Adipose tissue (tissue), 3 donors: ENCODE measurements around the gene SEPTIN7. TPM values are rescaled to one million over a fixed set of nuclear protein-coding genes. Genes with fewer than 3 reads are reported as not detected.

Experiments
- H3K27ac ChIP-seq: one replicate; pipeline ENCODE4 v1.5.1; 2013; ENCODE audit warnings: low read depth, low read length
- WGBS, 3 donors: extraction: QIAGEN DNeasy Blood & Tissue Kit; methylation state at CpG; one replicate each; pipeline ENCODE4 v1.1.7; 2013; 5-methylcytosine and 5-hydroxymethylcytosine counted together
- polyA plus RNA-seq, 3 donors: library from polyadenylated mRNA; stranded (reverse); fragments of 200-250 nt; gene quantifications; one replicate each; pipeline ENCODE4 v1.2.3, GENCODE V29; 2013
- donor health status: healthy with polysubstance abuse.
- donor health status: Bipolar disorder and iron deficiency.
- donor health status: healthy.

The SEPTIN7 gene
- polyA plus RNA-seq, 3 donors = 41.8 to 286 (median 135) TPM

DNA sequence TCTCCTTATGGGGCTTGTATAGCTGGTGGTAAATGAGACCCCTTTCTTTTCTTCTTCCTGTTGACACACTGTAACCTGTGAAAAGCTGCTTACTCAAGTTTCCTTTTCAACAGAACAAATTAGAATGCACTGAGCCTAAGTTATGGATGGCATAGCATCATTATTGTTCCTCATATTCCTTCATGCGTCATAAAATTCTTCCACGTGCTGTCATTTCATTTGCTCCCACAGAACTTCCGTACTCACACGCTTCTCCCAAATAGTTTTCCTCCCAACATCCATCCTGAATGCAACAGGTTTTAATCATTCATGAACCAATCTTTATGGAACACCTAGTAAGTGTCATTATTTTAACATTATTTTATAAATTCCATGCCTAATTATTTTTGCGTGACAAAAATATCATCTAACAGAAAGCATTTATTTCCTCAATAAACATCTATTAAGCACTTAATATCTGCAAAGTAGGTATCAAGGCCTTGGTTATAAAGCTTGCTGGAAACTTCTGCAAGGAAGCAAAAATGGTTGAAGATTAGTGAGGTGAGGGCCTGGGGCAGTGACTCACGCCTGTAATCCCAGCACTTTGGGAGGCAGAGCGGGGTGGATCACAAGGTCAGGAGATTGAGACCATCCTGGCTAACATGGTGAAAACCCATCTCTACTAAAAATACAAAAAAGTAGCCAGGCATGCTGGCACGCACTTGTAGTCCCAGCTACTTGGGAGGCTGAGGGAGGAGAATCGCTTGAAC lies 18.9 kb upstream of the SEPTIN7 start:
- 93 to 97% (median 96%) methylated on average over 9 of the region's 9 CpGs for WGBS, 3 donors
- H3K27ac ChIP-seq = no peak overlapping the region

- no peak overlapping the region for H3K27ac ChIP-seq
- 85 to 86% (median 85%) methylated on average over 3 of the region's 3 CpGs for WGBS, 3 donors
Observed at GRCh38 chr7:35784332-35784731, 16.5 kb upstream of the SEPTIN7 start.

DNA sequence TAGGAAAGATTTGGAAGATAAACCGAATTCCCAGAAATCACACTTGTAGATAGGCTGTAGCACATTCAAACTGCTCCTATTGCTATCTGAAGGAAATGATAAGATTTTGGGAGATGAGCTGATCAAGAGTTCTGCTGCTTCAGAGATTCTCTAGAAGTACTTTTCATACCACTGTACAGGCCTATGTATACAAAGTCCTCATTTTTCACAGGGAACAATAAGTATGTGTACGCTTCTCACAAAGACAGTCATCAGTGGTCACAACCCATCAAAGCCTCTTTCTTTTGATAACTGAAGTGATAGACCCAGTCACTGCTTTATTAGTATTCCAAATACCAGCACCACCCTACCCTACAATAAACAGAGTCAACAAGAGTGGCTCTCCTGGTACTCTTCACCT lies 15.6 kb upstream of the SEPTIN7 start:
- H3K27ac ChIP-seq = no peak overlapping the region
- 92 to 95% (median 93%) methylated on average over 2 of the region's 2 CpGs for WGBS, 3 donors

DNA sequence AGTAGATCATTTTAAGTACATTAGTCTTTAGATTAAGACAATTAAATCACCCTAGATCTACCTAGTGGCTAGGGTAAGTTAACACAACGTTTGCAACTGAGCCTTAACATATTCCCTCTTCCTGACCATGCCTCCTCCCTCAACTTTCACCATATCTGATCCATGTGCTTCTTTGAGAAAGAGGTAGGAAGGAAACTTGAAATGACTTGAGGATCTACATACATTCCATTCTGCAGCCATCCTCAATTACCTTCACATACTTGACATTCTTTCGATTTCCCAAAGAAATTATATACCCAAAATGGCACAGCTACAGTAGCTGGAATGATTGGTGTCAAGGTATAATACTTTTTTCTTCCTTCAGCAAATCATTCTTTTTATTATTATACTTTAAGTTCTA lies 12.9 kb upstream of the SEPTIN7 start:
- WGBS, 3 donors = 55 to 73% (median 65%) methylated on average over 2 of the region's 2 CpGs
- H3K27ac ChIP-seq = no peak overlapping the region

DNA sequence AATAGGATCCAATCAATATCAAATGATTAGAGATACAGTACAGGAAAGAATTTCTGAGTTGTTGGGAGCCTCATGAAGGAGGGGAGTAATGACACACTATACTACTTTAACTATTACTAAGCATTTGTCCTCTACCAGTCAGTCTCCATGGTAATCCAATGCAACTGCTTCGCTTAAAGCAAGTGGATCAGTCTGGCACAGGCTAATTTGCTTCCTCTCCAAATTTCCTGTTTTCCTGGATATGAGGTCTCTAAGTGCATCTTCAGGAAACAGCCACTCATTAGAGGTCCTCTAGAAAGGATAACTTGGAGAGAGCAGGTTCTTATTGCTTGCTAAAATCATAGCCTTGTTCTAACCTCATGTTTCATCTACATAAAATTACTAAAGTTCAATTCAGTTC lies 8.4 kb upstream of the SEPTIN7 start:
- H3K27ac ChIP-seq = no peak overlapping the region
- WGBS, 3 donors = 61 to 80% (median 77%) methylated on average over 1 of the region's 1 CpG

DNA sequence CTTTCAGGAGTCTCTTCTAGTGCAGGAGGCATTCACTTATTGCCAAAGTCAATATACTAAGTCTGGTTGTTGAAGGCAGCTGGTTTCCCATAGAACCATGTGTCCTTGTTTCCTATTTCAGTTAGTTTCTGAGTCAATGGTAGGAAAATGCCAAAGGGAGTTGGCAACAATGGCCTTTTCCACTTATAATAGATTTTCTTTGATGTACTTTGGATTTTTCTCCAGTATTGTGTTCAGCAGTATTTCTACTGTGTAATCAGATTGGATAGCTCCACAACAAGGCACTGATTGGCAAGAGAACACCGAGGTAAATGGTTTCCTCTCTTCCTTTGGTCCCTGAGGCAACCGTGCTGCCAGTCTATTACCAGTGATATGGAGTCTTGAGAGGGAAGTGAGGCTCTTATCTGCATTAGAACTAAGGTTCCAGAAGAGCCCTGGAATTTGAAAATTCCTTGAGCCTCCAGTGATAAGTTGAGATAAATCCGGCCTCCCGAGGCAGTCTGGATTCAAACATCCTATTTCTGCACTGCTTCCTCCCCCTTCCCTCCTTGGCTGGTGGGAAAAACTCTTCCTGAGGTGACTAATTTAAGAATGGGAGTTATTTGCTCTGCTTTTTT lies 7.9 kb upstream of the SEPTIN7 start:
- WGBS, 3 donors = 32 to 55% (median 44%) methylated on average over 4 of the region's 4 CpGs
- H3K27ac ChIP-seq = no peak overlapping the region

DNA sequence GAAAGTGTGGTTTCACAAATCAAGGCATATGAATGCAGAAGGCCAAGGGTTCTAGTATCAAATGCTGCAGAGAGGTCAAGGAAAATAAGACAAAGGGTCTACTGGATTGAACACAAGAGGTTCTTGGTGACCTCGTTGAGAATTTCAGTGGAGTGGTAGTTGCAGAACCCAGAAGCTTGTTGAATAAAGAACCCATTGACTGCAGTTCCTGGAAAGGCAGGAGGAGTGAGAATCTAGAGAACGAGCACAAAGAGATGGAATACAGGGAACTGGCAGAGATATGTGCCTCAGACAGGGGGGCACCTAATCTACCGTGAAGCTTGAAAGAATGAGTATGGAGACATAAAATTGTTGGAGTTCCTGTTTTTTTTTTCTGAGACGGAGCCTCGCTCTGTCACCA lies 3.5 kb upstream of the SEPTIN7 start:
- 88 to 97% (median 94%) methylated on average over 5 of the region's 5 CpGs for WGBS, 3 donors
- H3K27ac ChIP-seq = no peak overlapping the region

GRCh38 chr7:35799846-35800717 lies 775 bp upstream of the SEPTIN7 start:
- H3K27ac ChIP-seq = peak overlapping the region; percentile 93
- 1 to 2% (median 2%) methylated on average over 37 of the region's 37 CpGs for WGBS, 3 donors

GRCh38 chr7:35801392-35802101 lies 690 bp downstream of the SEPTIN7 start:
- peak overlapping the region; percentile 74 for H3K27ac ChIP-seq
- WGBS, 3 donors = 0% methylated on average over 42 to 70 of the region's 70 CpGs

- peak overlapping the region; percentile 74 for H3K27ac ChIP-seq
- 0 to 2% (median 1%) methylated on average over 4 of the region's 4 CpGs for WGBS, 3 donors
Observed at GRCh38 chr7:35802102-35802466, 1.2 kb downstream of the SEPTIN7 start.

- no peak overlapping the region for H3K27ac ChIP-seq
- 6 to 32% (median 14%) methylated on average over 3 of the region's 3 CpGs for WGBS, 3 donors
Observed at GRCh38 chr7:35802649-35803048, 1.8 kb downstream of the SEPTIN7 start.

GRCh38 chr7:35804231-35804970 lies 3.5 kb downstream of the SEPTIN7 start:
- H3K27ac ChIP-seq = no peak overlapping the region
- WGBS, 3 donors = 93 to 97% (median 97%) methylated on average over 10 of the region's 10 CpGs

GRCh38 chr7:35805876-35806275 lies 5.0 kb downstream of the SEPTIN7 start:
- no peak overlapping the region for H3K27ac ChIP-seq
- WGBS, 3 donors = 37 to 63% (median 40%) methylated on average over 3 of the region's 3 CpGs

DNA sequence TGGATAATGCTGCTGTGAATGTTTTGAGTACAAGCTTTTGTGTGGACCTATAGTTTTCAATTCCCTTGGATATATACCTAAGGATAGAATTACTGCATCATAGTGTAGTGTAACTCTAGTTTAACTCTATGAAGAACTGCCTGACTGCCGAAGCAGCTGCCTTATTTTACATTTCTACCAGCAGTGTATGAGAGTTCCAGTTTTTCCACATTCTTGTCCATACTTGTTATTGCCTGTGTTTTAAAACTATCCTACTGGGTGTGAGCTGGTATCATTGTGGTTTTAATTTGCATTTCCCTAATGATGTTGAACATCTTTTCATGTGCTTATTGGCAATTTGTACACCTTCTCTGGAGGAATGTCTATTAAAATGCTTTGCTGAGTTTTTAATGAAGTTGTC lies 15.7 kb downstream of the SEPTIN7 start:
- H3K27ac ChIP-seq = no peak overlapping the region
- WGBS, 3 donors = 90 to 93% (median 91%) methylated on average over 1 of the region's 1 CpG

DNA sequence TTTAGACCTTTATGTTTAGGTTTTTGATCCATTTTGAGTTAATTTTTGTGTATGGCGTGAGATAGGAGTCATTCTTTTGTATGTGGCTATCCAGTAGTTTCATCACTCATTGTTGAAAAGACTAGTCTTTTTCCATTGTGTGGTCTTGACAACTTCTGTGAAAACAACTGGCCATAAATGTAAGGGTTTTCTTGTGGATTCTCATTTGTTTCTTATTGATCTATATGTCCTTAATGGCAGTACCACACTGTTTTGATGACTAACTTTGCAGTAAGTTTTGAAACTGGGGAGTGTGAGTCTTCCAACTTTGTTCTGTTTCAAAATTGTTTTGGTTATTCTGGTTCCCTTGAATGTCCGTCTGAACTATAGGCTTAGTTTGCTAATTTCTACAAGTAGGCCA lies 16.3 kb downstream of the SEPTIN7 start:
- WGBS, 3 donors = 85 to 91% (median 91%) methylated on average over 2 of the region's 2 CpGs
- H3K27ac ChIP-seq = no peak overlapping the region

DNA sequence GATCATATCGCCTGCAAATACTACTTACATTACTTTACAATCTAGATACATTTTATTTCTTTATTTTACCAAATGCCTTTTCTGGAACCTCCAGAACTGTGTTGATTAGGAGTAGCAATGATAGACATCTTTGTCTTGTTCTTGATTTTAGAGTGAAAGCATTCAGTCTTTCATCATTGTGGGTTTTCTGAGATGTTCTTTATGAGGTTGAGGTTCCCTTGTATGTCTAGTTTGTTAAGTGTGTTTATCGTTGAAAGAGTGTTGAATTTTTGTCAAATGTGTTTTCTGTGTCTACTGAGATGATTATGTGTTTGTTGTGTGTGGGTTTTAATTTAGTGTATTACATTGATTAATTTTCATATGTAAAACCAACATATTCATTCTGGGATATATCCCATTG lies 17.1 kb downstream of the SEPTIN7 start:
- no peak overlapping the region for H3K27ac ChIP-seq
- WGBS, 3 donors = 95 to 98% (median 97%) methylated on average over 2 of the region's 2 CpGs

DNA sequence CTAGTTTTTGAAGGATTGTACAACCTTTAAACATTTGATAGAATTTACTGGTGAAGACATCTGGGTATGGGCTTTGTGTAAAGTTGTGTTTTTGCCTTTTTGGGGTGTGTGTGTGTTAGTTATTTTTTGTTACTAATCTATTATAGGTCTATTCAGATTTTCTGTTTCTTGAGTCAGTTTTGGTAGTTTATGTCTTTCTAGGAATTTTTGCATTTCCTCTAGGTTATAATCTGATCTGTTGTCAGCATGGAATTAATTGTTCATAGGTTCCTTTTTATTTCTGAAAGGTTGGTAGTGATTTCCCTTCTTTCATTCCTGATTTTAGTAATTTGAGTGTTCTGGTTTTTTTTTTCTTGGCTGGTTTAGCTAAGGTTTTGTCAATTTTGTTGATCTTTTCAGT lies 17.7 kb downstream of the SEPTIN7 start:
- no peak overlapping the region for H3K27ac ChIP-seq

DNA sequence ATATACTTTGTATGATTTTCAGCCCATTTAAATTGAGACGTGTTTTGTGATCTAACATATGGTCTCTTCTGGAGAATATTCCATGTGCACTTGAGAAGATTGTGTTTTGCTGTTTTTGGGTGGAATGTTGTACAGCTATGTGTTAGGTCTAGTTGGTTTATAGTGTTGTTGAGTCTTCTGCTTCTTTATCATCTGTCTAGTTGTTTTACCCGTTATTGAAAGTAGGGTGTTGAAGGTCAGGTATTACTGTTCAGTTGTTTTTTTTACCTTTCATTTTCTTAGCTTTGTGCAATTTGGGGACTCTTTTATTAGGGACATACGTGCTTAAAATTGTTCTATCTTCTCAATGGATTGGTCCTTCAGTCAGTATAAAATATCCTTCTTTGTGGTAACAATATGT lies 18.5 kb downstream of the SEPTIN7 start:
- 66 to 74% (median 68%) methylated on average over 3 of the region's 3 CpGs for whole genome bisulfite sequencing, 3 donors
- no peak overlapping the region for H3K27ac ChIP-seq
